GM18951 (cell line): ENCODE data around the gene GFOD1.
"Not testable (repeated sequence)": the region's sequence is repeated elsewhere in the genome, so short reads cannot be mapped to it uniquely, and the experiment has no call there.

Experiments used
- POLR2A ChIP-seq: IDR thresholded peaks from 4 replicates; pipeline ENCODE4 v1.6.1; 2011; ENCODE audit warnings: mild to moderate bottlenecking; ENCODE audit not compliant: insufficient read length, insufficient read depth; ENCODE audit errors: extremely low read depth
- in situ Hi-C: fragments of 300-500 bp; cut with MboI; formaldehyde crosslinking; loops from one replicate; pipeline ENCODE4 v1.12.0; 2022; ENCODE audit warnings: low sequenced_read_pairs, mixed read lengths, inconsistent platforms; ENCODE audit not compliant: unreplicated experiment

GFOD1 gene

GRCh38 chr6:13392462-13392861 lies 94.9 kb downstream of the GFOD1 start:
- in situ Hi-C loops, result no loop called here
- TF ChIP-seq POLR2A, result no peak

- in situ Hi-C loops, result no loop called here
- TF ChIP-seq POLR2A, result no peak
Observed at GRCh38 chr6:13391537-13391936, 95.9 kb downstream of the GFOD1 start.

- in situ Hi-C loops, result no loop called here
- TF ChIP-seq POLR2A, result no peak
Observed at GRCh38 chr6:13390658-13391057, 96.7 kb downstream of the GFOD1 start.

GRCh38 chr6:13389237-13389636 lies 98.2 kb downstream of the GFOD1 start:
- in situ Hi-C loops, result not testable (repeated sequence)

- in situ Hi-C loops, result not testable (repeated sequence)
Observed at GRCh38 chr6:13388769-13389168, 98.6 kb downstream of the GFOD1 start.

GRCh38 chr6:13384966-13385365 lies 102.4 kb downstream of the GFOD1 start:
- TF ChIP-seq POLR2A, result no peak
- in situ Hi-C loops, result no loop called here

- no peak for TF ChIP-seq POLR2A
Observed at GRCh38 chr6:13384506-13384905, 102.9 kb downstream of the GFOD1 start.

GRCh38 chr6:13383328-13384163 lies 103.9 kb downstream of the GFOD1 start:
- no peak for TF ChIP-seq POLR2A
- in situ Hi-C loops, result no loop called here

More at GRCh38 chr6:13384506-13384905, 102.9 kb downstream of the GFOD1 start:
- in situ Hi-C loops, result no loop called here

- no peak for TF ChIP-seq POLR2A
- in situ Hi-C loops, result no loop called here
Observed at GRCh38 chr6:13380761-13381160, 106.6 kb downstream of the GFOD1 start.

- in situ Hi-C loops, result no loop called here
- TF ChIP-seq POLR2A, result no peak
Observed at GRCh38 chr6:13378669-13379590, 108.5 kb downstream of the GFOD1 start.

- TF ChIP-seq POLR2A, result no peak
- in situ Hi-C loops, result no loop called here
Observed at GRCh38 chr6:13377054-13377758, 110.2 kb downstream of the GFOD1 start.

- in situ Hi-C loops, result no loop called here
- no peak for TF ChIP-seq POLR2A
Observed at GRCh38 chr6:13375360-13375878, 112.0 kb downstream of the GFOD1 start.

GRCh38 chr6:13373919-13374318 lies 113.5 kb downstream of the GFOD1 start:
- no peak for TF ChIP-seq POLR2A
- in situ Hi-C loops, result no loop called here
